Measurements from ENCODE around the gene CSRNP3.

DNA sequence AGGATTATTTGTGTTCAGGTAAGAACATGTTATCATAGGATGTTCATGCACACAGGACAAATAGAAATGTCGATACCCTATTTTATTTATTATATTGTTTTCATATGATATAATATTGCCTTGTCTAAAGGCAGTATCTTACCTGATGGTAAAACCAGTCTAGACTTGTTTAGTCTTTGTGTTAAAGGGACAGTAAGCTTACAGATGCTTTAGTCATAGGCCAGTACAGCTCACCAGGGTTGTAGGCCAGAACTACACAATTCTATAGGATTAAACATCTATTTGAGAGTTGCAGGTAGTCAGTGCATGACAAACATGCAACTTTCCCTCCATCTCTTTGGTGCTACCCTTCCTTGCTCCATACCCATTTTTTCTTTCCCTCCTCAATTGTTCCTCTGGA is 166.0 kb downstream of the CSRNP3 start:
- TF ChIP-seq GABPA (IDR thresholded peaks at IDR 0.05 in 1 of 2, conservative IDR thresholded peaks at IDR 0.05 in 1 of 2) (no peak), FOXA1 (IDR thresholded peaks at IDR 0.05) (no peak), MAX (IDR thresholded peaks at IDR 0.05) (no peak), CTCF (IDR thresholded peaks at IDR 0.05; ENCODE audit: low read depth, low read length, missing input control) (no peak), YY1 (IDR thresholded peaks at IDR 0.05) (no peak)
- TF ChIP-seq, protein P1, sequence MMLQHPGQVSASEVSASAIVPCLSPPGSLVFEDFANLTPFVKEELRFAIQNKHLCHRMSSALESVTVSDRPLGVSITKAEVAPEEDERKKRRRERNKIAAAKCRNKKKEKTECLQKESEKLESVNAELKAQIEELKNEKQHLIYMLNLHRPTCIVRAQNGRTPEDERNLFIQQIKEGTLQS (IDR thresholded peaks at IDR 0.05) = no peak

All from liver (tissue), 3 donors.